AG08396 (cell line): ENCODE data around the gene ATP2B2.
"Not testable (repeated sequence)": the region's sequence is repeated elsewhere in the genome, so short reads cannot be mapped to it uniquely, and the experiment has no call there.

ENCODE experiments used
- DNase-seq: peaks from one replicate; pipeline ENCODE4 v3.0.0; 2012; ENCODE audit warnings: low spot score, mixed read lengths

Gene ATP2B2

DNA sequence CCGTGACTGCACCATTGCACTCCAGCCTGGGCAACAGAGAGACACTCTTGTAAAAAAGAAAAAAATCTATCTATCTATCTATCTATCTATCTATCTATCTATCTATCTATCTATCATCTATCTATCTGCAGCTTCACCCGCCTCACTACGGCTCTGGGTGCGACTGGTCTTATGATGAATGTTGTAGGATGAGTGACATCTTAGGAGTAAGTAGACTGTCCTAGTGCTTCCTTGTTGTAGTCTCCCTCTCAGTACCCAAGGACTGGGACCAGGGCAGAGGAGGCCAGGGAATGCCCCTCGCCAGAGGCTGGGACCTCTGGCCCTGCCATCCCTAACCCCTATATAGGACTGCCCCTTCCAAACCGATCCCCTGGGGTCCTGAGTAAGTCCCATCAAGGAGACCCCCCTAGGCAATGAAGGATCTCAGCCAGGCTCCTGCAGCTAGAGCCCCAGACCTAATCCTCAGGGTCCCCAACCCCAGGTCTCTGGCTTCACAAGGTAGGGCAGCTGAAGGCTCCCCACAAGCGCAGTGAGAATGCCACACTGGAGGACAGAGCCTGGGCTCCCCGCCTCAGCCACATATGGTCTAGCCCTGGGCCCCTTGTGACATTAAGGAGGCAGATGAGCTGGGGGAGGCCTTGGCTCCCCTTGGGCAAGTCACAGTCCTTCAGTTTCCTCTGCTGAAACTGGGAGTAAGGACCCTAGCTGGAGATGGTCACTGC lies 183.6 kb downstream of the ATP2B2 start:
- no peak for DNase-seq

DNA sequence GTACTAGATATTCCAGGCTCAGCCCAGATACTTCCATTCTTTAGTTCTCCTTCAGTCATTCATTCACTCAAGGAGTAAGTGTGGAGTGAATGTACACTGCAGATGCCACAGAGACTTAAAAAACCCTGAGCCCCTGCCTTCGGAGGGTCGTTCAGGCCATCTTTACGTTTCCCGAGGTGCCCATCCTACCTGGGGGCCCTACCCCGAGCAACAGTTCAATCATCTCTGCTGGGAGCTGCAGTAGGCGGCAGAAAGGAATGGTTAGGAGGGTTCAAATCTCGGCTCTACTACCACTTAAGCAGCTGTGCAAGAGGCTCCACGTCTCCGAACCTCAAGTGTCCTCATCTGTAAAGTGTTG lies 185.1 kb downstream of the ATP2B2 start:
- no peak for DNase-seq

DNA sequence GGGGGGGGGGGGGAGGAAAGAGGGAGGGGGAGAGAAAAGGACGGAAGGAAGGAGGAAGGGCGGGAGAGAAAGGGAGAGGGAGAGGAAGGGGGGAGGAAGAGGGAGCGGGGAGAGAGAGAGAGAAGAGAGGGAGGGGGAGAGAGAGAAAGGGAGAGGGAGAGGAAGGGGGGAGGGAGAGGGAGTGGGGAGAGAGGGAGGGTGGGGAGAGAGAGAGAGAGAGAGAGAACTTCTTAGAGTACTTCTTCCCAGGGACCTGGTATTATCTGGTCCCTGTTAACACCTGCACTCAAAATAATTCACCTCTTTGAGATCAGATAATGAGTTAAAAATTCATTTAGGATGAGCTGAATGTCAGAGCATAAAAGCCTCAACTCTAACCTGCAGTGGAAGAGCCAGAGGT lies 185.6 kb downstream of the ATP2B2 start:
- no peak for DNase-seq

DNA sequence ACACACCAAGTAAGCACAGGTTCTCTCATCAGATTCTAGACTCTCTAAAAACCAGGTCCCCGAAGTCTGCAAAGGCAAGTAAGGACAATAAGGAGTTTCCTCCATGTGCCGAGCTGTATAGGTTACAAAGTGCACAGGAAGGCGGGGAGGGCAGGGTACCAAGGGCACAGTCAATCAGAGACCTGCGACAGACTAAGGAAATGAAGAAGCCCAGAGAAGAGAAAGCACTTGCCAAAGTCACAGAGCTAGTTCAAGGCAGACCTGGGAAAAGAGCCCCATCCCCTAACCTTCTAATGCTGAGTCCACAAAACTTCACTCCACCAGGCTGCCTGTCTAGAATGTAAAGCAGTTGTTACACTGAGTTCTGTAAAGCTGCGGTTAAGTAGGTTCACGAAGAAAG lies 186.1 kb downstream of the ATP2B2 start:
- no peak for DNase-seq

DNA sequence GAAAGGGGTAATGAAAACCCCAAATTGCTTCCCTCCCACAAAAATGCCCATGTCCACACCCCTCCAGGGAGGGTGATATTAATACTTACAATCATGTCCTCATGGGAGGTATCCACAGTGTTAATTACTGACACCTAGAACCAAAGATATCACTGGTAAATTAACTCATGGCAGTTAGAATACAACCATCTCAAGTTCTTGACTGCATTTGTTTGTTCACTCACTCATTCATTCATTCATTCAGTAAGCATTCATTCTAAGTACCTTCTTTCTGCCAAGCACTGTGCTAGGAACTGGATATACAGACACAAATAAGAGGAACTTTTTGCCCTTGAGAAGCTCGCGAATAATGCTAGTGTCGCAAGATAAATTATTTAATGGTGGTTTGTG lies 187.4 kb downstream of the ATP2B2 start:
- DNase-seq: no peak

DNA sequence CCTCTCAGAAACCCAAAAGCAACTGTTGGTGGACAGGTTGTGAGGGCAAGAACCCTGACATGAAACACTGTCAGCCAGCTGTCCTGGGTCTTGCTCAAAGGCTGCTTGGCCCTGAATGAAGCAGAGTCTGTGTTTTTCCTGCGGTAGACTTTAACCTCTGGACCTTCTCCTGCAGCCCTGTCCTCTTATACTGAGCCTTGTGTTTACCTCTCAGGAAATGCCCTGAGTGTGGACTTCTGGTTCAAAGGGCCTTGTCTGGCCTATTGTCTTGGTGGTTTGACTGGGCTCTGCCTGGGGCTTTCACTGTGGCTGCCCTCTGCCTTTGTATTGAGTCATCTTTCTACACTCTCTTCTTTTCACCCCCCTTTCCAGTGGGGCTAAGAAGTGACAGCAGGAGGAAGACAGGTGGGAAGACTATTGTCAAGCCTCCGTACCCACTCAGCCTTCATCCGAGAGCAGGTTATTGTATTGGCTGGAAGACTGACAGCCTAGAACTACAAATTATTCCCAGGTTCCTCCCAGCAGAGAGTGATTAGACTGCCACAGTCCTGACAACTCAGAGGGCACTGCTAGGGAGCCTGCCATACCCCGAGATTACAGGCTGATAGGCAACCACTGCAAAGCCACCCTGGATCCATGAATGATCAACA lies 187.9 kb downstream of the ATP2B2 start:
- DNase-seq: no peak

DNA sequence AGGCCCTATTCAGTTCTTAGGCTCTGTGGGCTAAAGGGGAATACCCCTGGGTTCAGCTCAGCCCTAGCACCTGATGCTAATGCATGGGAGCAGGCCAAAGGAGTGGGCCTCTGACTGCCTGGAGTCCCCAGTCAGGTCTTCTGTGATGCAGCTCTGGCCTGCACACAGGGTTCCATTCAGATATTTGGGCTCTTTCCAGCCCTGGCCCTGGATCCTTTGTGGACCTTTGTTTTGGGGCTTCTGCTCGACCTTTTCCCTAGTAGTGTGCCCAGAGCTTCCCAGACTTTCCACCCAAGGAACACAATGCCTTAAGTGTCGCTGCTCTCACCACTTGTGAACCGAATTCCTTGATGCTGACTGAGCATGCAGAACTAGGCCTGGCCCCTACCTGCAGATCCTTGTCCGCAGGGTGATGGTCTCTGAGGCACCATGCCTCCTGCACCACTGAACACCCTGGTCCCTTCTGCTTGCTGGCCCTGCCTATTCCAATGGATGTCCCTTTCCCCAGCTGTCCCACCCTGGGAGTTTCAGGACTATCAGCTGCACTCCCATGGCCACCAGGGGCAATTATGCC lies 189.5 kb downstream of the ATP2B2 start:
- DNase-seq: no peak

DNA sequence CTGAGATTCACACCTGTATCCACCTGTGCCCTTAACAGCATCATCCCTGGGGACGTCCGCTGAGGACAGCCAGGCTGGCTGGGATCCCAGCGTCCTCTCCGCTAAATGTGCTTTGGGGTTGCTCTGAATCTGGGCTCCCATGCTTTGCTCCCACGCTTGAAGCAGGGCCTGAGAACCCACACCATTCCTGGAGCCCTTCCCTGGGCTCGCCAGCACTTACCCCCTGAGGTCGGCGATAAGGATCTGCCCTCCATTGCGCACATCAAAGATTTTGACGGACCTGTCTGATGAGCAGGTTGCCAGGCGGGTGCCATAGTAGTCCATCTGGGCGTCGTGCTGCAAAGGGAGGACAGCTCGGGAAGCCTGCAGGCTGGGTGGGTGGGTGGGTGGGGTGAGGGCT lies 190.3 kb downstream of the ATP2B2 start:
- DNase-seq: no peak

DNA sequence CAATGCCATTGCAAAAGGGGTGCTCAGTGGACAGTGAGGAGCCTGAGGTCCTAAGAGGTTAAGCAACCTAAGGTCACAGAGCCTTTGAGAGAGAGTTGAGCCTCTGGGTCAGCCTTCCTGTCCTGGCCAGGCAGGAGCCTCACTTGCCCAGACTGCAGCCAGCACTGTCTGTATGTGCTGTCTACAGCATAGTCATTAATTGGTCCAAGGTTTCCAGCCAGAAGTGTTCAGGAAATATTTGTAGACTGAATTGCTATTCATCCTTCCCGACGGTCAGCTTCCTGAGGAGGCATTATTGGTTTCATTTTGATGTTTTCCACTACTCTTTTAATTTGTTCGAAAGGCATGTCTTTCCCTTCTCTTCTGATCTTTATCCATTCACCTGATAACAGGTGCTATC lies 192.5 kb downstream of the ATP2B2 start:
- DNase-seq: no peak

DNA sequence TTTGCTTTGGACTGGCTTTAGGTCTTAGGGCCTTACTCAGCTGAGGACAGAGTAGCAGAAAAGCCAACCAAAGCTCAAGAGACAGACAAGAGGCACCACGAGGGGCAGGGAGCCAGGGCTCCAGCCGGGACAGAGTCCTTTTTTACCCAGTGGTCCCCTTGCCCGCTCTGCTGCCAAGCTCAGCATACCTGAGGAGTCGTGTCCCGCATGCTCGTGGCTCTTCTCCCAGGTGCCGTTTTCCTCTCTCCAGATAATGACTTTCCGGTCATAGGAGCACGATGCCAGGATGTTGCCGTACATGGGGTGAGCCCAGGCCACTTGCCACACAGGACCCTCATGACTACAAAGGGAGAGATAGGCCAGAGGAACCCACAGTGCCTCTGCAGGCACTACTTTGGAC lies 193.0 kb downstream of the ATP2B2 start:
- no peak for DNase-seq

DNA sequence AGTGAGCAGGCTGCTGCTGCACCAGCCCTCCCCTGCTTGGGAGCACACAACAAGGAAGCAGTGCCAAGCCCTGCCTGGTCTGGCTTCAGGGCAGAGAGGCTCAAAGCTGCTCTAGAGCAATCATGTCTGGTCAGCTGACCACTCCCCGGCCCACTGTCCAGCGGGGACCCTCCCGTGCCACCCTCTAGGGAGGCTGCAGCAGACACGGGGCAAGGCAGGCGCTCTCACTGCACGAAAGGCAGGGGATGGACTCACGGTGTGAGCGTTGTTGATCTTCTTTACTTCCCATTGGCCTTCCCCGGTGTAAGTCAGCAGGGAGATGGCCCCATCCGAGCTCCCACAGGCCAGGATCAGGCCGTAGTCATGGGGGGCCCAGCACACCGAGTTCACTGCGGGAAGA lies 193.7 kb downstream of the ATP2B2 start:
- no peak for DNase-seq

DNA sequence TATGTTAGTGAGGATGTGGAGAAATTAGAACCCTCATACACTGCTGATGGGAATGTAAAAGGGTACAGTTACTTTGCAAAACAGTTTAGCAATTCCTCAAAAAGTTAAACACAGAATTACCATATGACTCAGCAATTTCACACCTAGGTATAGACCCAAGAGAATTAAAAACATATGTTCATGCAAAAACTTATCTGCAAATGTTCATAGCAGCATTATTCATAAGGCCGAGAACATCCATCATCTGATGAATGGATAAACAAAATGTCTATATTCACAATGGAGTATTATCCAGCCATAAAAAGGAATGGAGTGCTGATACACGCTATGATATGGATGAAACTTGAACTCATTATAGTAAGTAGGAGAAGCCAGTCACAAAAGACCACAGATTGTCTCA lies 194.8 kb downstream of the ATP2B2 start:
- DNase-seq: no peak

DNA sequence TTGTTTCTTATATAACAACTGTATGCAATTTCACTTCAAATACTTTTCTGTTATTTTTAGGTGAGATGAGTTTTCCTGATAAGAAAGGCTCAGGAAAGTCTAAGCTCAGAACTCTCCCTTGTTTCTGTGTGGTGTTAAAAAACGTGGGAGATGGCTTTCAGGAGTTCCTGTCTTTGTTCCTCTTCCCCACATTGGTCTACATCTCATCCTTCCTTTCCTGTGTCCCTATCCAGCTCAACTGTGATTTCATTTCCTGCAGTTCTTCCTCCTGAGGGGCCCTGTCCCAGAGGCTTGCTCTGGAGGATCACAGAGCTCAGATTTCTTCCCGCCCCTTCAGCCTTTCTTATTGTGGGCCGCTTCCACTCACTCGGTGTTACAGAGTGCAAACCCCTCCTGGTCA lies 195.7 kb downstream of the ATP2B2 start:
- DNase-seq: no peak

DNA sequence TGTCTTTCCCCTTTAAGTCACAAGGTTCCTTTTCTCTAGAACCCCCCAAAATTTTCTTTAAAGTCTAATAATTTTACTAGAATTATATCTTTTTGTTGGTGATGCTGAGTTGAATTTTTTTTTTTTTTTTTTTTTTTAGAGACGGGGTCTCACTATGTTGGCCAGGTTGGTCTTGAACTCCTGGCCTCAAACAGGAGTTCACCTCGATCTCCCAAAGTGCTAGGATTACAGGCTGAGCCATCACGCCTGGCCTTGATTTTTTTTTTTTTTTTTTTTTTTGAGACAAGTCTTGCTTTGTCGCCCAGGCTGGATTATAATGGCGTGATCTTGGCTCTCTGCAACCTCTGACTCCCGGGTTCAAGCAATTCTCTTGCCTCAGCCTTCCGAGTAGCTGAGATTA lies 196.7 kb downstream of the ATP2B2 start:
- DNase-seq: no peak

DNA sequence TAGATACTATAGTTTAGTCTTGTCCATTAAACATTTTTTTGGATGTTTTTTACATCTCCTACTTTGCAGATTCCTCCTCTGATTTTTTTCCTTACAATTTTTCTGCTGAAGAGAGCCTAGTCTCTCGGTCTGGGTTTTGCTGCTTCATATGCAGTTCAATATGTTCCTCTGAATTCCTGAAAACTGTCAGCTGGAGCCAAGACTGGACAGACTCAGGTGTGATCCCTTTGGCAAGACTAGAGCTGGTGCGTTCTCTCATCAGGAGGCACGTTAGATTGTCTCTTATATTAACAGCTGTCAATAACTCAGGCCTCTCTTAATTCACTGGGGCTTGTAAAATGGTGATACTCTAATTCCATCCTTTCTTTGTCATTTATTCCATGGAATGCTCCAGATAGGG lies 199.2 kb downstream of the ATP2B2 start:
- no peak for DNase-seq

DNA sequence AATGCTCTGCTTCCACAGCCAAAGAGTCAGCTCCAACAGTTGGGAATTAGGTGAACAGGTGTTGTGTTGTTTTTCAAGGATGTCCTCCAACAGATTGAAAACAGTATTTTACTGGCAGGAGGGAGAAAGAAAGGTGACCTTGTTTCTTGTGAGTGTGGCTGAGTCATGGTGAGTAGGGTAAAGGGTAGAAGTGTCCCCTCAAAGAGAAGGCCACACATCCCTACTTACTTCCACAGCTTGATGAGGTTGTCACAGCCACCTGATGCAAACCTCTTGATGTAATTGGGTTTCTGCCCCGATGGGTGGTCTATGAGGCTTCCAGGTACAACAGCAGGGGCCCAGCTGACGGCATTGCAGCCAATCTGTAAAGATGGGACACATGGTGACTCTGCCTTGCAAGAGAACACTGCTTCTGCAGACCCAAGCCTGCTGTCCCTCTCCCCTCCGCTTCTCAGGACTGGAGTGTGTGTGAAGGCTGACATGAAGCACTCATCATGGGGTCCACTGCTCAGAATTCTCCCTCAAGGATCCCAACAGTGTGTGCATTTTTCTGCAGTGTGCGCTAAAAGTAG lies 200.0 kb downstream of the ATP2B2 start:
- DNase-seq: no peak

DNA sequence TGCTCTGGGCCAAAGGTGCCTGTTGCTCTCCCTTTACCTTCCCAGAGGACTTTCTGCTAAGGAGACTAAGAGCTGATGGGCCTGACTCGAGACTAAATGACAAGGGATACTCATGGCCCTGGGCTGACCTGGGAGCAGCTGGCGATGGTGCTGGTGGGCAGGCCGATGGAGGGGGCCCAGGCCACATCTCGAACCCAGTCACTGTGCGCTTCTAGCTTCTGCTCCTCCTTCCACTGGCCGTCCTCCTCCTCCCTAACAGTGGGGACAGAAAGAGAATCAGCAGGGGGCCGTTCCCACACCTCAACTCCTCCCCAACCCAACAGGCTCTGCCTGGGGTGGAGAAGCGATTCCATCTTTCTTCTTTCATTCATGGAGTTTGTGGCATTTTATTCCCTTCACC lies 200.5 kb downstream of the ATP2B2 start:
- no peak for DNase-seq

DNA sequence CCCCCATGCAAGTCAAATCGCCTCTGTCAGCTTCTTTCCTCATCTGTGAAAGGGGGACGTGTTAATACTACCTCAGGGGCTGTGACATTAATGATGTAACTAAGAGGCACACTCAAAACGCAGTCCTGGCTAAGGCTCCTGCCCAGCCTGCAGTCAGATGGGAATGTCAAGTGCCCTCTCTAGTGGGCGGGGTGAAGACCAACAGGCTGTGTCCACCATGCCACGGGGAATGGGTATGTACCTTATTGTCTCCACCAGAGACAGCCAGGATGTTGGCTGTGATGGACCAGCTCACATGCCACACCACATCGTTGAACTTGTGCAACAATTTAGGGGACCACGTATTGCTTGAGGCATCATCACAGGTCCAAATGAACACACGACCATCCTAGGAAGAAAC lies 201.6 kb downstream of the ATP2B2 start:
- no peak for DNase-seq

DNA sequence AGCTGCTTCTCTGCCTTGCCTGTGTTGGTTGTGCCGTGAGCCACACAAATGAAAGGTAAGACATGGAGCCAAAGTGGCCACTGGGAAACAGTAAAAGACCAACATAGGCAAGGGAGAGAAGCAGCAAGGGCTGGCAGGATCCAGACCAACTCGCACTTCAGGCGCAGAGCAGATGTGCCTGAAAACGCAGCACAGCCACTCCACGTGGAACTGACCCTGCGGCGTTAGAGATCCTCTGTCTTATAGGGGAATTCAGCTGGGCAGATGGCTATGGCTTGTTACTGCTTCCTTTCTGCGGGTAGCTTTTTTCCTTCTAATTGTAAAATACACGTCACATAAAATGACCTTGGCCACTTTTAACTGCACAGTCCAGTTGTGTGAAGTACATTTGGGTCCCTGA lies 202.3 kb downstream of the ATP2B2 start:
- DNase-seq: no peak

DNA sequence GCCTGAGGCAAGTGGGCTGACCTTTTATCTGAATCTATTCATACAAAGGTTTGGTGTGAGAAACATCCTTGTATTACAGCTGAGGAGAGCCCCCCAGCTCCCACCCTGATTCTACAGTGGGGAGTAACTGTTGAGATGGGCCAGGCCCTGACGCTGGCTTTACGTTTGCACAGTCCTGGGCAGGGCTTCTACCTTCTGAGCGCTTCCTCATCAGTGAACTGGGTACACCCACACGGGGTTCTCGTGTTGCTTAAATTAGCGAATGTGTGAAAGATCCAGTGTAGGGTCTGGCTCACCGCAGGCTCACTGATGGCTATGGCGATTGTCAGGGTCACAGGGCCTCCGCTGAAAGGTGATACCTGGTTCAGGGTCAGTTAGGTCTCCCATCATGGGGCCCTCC lies 205.3 kb downstream of the ATP2B2 start:
- DNase-seq: no peak

DNA sequence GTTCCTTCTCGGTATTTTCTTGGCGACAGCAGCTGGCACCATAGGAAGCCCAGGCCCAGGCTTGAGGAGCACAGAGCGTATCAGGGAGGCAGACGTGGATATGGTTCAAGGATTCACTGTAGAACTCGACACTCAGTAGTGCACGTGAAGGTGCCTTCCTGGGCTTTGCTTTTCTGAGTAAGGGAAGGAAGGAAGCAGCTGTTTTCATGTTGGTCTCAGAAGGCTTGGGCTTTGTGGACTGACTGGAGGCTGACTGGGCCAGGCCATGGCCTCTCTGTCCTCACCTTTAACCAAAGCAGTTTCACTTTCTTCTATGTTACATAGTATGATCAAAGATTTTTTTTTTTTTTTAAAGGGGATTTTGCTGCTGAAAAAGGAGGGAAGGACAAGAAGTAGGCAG lies 205.7 kb downstream of the ATP2B2 start:
- DNase-seq: no peak

DNA sequence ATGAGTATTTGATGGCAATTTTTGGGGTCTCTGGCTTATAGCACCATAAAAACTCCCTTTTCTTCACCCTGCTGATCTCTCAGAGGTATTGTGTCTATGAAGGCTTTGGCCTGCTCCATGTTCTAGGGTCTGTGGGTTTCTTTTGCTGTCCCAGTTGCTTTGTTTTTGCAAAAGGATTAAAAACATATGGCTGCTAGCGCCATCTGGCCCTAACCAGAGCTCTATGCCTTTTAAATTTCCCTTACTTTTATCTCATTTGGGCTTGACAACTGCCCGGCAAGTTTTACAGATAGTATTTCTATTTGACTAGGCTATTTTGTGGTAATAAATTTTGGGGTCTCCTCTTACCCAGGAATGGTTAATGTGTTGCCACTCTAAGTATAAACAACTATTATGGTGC lies 206.2 kb downstream of the ATP2B2 start:
- no peak for DNase-seq

DNA sequence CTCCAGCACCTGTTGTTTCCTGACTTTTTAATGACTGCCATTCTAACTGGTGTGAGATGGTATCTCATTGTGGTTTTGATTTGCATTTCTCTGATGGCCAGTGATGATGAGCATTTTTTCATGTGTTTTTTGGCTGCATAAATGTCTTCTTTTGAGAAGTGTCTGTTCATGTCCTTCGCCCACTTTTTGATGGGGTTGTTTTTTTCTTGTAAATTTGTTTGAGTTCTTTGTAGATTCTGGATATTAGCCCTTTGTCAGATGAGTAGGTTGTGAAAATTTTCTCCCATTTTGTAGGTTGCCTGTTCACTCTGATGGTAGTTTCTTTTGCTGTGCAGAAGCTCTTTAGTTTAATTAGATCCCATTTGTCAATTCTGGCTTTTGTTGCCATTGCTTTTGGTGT lies 207.3 kb downstream of the ATP2B2 start:
- not testable (repeated sequence) for DNase-seq
